ENCODE results near the gene RAB20. TPM values are rescaled to one million over a fixed set of nuclear protein-coding genes. Genes with fewer than 3 reads are reported as not detected.

Gene RAB20
- total RNA-seq, 4 donors from 2014 or later: 0.77 to 12.4 (median 9.1) TPM

DNA sequence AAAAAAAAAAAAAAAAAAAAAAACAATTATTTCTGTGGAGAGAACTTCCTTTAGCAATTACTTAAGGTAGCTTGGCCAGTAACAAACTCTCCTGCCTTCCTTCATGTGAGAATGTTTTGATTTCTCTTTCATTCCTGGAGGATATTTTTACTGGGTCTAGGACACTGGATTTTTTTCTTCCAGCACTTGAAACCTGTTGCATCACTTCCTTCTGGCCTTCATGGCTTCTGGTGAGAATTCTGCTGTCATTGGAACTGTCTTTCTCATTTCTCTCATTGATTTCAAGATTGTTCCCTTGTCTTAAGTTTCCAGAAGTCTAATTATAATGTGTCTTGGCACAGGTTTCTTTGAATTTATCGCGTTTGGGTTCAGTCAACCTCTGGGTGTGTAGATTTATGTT is 19.3 kb upstream of the RAB20 start:
- TF ChIP-seq POLR2A (IDR thresholded peaks at IDR 0.05): no peak
- no peak for TF ChIP-seq CTCF (IDR thresholded peaks at IDR 0.05)
- no peak for DNase-seq
- H3K36me3 ChIP-seq: no peaks in the 10 kb centered on the region
- no peaks in the 10 kb centered on the region for H3K4me1 ChIP-seq
- H3K27ac ChIP-seq: no peak overlapping the region
- H3K9me3 ChIP-seq: no peaks in the 10 kb centered on the region
- intact Hi-C loops (cut with DNase I; ENCODE audit: low total_unique reads): no loop called here
- H3K27me3 ChIP-seq: no peaks in the 10 kb centered on the region
- no peak overlapping the region for H3K4me3 ChIP-seq

DNA sequence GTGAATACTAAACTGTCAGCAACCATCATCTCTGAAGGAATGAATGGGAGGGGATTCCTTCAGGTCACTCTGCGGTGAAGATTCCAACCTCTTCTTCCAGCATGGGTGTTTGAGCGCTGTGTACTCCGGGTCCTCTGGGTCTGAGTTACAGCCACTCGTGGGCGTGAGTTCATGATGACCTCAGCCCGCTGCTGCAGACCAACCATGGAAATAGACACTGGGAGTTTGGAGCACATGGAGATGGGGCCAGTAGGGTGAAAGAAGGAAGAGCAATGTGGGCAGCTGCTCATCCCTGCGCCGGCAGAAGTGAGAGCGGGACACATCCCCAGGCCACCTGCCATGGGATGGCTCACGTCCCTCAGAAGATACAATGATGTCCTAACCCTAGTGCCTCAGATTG is 16.8 kb upstream of the RAB20 start:
- no peak for DNase-seq
- TF ChIP-seq POLR2A (IDR thresholded peaks at IDR 0.05) (no peak), CTCF (IDR thresholded peaks at IDR 0.05) (no peak)
- Histone ChIP-seq H3K4me3 (no peak overlapping the region), H3K27ac (no peak overlapping the region), H3K27me3 (no peaks in the 10 kb centered on the region), H3K9me3 (no peaks in the 10 kb centered on the region), H3K36me3 (no peaks in the 10 kb centered on the region), H3K4me1 (no peaks in the 10 kb centered on the region)
- intact Hi-C loops (cut with DNase I; ENCODE audit: low total_unique reads): no loop called here

DNA sequence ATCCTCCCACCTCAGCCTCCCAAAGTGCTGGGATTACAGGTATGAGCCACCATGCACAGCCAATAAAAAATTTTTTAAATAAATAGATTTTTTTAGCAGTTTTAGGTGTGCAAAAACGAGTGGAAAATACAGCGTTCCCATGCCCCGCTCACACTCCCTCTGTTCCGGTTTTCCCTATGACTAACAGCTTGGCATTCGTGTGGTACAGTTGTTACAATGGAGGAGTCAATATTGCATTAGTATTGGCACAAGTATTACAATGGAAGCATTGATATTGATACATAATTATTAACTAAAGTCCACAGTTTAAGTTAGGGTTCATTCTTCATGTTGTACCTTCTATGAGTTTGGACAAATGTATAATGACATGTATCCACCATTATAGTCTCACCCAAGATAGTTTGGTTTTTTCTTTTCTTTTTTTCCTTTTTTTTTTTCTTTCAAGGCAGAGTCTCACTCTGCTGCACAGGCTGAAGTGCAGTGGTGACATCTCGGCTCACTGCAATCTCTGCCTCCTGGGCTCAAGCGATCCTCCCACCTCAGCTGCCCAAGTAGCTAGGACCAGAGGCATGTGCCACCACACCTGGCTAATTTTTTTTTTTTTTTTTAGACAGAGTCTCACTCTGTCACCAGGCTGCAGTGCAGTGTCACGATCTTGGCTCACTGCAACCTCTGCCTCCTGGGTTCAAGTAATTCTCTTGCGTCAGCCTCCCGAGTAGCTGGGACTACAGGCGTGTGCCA is 15.4 kb upstream of the RAB20 start:
- no peaks in the 10 kb centered on the region for H3K9me3 ChIP-seq
- H3K4me3 ChIP-seq: no peak overlapping the region
- no peak overlapping the region for H3K27ac ChIP-seq
- TF ChIP-seq CTCF (IDR thresholded peaks at IDR 0.05) (no peak), POLR2A (IDR thresholded peaks at IDR 0.05) (no peak)
- H3K36me3 ChIP-seq: no peaks in the 10 kb centered on the region
- no peaks in the 10 kb centered on the region for H3K27me3 ChIP-seq
- no peaks in the 10 kb centered on the region for H3K4me1 ChIP-seq
- no peak for DNase-seq
- intact Hi-C loops (cut with DNase I; ENCODE audit: low total_unique reads): no loop called here

DNA sequence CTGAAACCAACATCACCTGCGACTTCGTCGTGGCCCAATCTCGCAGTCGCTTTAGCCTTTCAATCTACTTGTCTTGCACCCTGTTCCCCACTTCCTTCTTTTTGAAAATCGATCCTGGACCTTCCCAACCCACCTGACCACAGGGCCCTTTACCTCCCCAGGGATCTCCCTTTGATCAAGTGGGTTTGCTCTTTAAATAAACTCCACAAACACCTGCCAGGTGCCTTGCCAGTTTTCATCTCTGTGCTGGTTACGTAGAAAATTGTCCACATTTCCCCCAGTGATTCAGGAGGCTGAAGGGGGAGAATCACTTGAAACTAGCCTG is 14.5 kb upstream of the RAB20 start:
- DNase-seq: no peak
- Histone ChIP-seq H3K4me1 (no peaks in the 10 kb centered on the region), H3K36me3 (no peaks in the 10 kb centered on the region), H3K27me3 (no peaks in the 10 kb centered on the region), H3K9me3 (no peaks in the 10 kb centered on the region), H3K27ac (no peak overlapping the region), H3K4me3 (no peak overlapping the region)
- no peak for TF ChIP-seq POLR2A (IDR thresholded peaks at IDR 0.05)
- TF ChIP-seq CTCF (IDR thresholded peaks at IDR 0.05): no peak
- intact Hi-C loops (cut with DNase I; ENCODE audit: low total_unique reads): no loop called here

DNA sequence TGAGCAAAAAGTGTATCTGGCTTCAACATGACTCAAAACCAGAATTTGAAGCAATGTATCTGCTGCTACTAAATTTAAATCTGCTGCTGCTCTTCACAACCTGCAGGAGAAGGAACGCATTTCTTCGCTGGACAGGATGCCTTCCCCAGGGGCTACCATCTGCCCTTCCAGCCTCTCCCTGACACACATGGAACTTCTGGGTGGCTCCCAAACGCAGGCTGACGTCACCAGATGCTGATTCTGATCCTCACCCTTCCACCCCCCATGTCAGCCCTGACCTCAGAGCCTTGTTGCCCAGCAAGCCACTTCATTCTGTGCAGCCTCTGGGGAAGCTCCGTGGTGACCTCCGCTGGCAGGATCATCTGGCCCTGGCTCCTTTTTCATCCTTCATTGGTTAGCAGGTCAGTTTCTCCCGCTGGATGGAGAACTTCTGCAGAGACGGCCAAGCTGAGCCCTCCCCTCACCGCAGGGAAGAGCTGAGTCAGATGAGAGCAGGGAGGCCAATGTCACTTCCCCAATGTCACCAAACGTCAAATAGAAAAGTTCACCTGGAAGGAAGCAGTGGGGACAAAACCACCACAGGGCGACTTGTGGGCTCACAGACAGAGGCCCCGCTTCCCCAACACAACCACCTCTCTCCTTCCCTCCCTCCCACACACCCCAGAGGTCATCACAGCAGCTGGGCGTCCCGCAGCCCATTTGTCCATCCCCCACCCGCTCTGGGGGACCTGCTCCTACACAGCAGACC is 14.0 kb upstream of the RAB20 start:
- DNase-seq: no peak
- Histone ChIP-seq H3K27ac (no peak overlapping the region), H3K9me3 (no peaks in the 10 kb centered on the region), H3K36me3 (no peaks in the 10 kb centered on the region), H3K4me1 (no peaks in the 10 kb centered on the region), H3K4me3 (no peak overlapping the region), H3K27me3 (no peaks in the 10 kb centered on the region)
- TF ChIP-seq CTCF (IDR thresholded peaks at IDR 0.05) (no peak), POLR2A (IDR thresholded peaks at IDR 0.05) (no peak)
- intact Hi-C loops (cut with DNase I; ENCODE audit: low total_unique reads): no loop called here
